Measurements from ENCODE around the gene AHRR.

- TF ChIP-seq POLR2A (IDR thresholded peaks at IDR 0.05) (no peak), POLR2AphosphoS5 (IDR thresholded peaks at IDR 0.05) (no peak)
Measured at GRCh38 chr5:392431-392988, 71.0 kb downstream of the AHRR start.

All from stomach (tissue), 4 donors.